LNCaP clone FGC (cell line): ENCODE data around the gene SIM1.

ENCODE experiments used
- DNase-seq: peaks from one replicate; pipeline ENCODE4 v3.0.0-alpha.2; 2011; ENCODE audit warnings: low read depth
- H3K4me3 ChIP-seq: 2 replicates; pipeline ENCODE4 v1.5.1; 2011; ENCODE audit warnings: mild to moderate bottlenecking, low read depth, low read length, control low read depth
- CTCF ChIP-seq: IDR thresholded peaks from 2 replicates; pipeline ENCODE4 v1.5.1; 2012; ENCODE audit warnings: mild to moderate bottlenecking; ENCODE audit not compliant: control insufficient read depth, insufficient read depth; ENCODE audit errors: extremely low read depth

Gene SIM1

GRCh38 chr6:100449239-100449691, 15.5 kb downstream of the SIM1 start:
- TF ChIP-seq CTCF: no peak
- no peak overlapping the region for H3K4me3 ChIP-seq
- DNase-seq: no peak

- H3K4me3 ChIP-seq: no peak overlapping the region
- DNase-seq: no peak
- no peak for TF ChIP-seq CTCF
These were observed 16.6 kb downstream of the SIM1 start for GRCh38 chr6:100447900-100448748.

- no peak overlapping the region for H3K4me3 ChIP-seq
- no peak for DNase-seq
- no peak for TF ChIP-seq CTCF
These were observed 17.4 kb downstream of the SIM1 start for GRCh38 chr6:100447081-100447899.

GRCh38 chr6:100446115-100447080, 18.3 kb downstream of the SIM1 start:
- no peak for TF ChIP-seq CTCF

GRCh38 chr6:100445512-100445911, 19.2 kb downstream of the SIM1 start:
- DNase-seq: no peak
- TF ChIP-seq CTCF: no peak
- no peak overlapping the region for H3K4me3 ChIP-seq

More at GRCh38 chr6:100446115-100447080, 18.3 kb downstream of the SIM1 start:
- no peak for DNase-seq
- H3K4me3 ChIP-seq: no peak overlapping the region

GRCh38 chr6:100440935-100441334, 23.8 kb downstream of the SIM1 start:
- H3K4me3 ChIP-seq: no peak overlapping the region
- no peak for DNase-seq

More at GRCh38 chr6:100440935-100441334, 23.8 kb downstream of the SIM1 start:
- TF ChIP-seq CTCF: no peak
